Cardiac septum (tissue), 1 donor: ENCODE measurements around the gene DPP6. TPM values are rescaled to one million over a fixed set of nuclear protein-coding genes. Genes with fewer than 3 reads are reported as not detected.

Experiments
- DNase-seq: peaks from one replicate; pipeline ENCODE4 v3.0.0-alpha.2; 2020; ENCODE audit warnings: low spot score
- intact Hi-C: fragments of 100-400 bp; cut with DNase I; formaldehyde crosslinking; loops from one replicate; pipeline ENCODE4 v1.14.0; 2022
- total RNA-seq: library from RNA; stranded (reverse); fragmentation: NEBNext Ultra II Directional; extraction: Animal tissue kit (Norgen Biotek cat#: 25700); gene quantifications from one replicate; pipeline ENCODE4 v1.2.1, GENCODE V29; 2021
- donor health status: DM: no; HTN: no; CAD: no.

DPP6 gene
- total RNA-seq, 1 donor from 2014 or later = not detected

GRCh38 chr7:154871928-154872750 lies 819.9 kb downstream of the DPP6 start:
- DNase-seq = no peak
- intact Hi-C loops = no loop called here

- intact Hi-C loops = no loop called here
- DNase-seq = no peak
These were observed 820.8 kb downstream of the DPP6 start for GRCh38 chr7:154872811-154873499.

DNA sequence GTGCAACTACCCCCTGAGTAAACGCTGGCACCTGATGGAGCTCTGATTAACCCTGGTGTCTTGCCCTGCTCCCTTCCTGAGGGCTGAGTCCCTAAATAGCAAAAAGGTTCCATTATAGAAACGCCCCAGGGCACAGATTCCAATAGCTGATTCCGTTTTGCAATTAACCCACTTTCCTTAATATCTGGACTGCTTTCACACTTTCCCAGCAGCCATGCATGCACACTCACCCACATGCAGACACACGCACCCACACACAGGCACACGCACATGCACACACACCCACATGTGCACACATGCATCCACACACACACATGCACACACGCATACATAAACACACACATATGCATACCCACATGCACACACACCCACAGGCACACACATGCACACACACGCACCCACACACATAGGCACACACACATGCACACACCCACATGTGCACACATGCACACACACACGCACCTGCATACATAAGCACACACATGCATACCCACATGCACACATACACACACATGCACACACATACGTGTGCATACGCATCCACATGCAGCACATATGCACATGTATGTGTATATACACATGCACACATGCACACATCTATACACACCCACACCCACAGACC lies 821.4 kb downstream of the DPP6 start:
- DNase-seq = no peak
- intact Hi-C loops = no loop called here

GRCh38 chr7:154874409-154875113 lies 822.4 kb downstream of the DPP6 start:
- intact Hi-C loops = no loop called here
- DNase-seq = no peak

- intact Hi-C loops = no loop called here
- no peak for DNase-seq
These were observed 823.1 kb downstream of the DPP6 start for GRCh38 chr7:154875297-154875696.

DNA sequence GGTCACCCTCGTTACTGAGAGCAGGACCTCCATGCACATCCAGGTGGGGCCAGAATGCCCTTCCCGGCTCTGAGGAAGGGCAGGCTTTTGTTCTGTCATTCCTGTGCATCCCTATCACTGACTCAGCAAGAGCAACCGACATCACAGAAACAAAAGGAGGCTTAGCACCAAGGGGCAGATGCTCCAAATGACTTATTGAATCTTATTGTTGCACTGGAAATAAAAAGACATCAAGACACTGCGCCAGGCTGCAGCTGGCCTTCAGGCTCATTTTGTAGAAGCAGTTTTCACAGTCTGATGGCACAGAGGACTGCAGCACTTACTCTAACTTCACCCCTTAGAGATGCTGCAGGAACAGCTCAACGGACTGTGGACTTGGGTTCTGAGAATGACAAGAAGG lies 824.3 kb downstream of the DPP6 start:
- intact Hi-C loops = no loop called here
- no peak for DNase-seq

GRCh38 chr7:154877031-154877430 lies 824.8 kb downstream of the DPP6 start:
- DNase-seq = no peak
- intact Hi-C loops = no loop called here

DNA sequence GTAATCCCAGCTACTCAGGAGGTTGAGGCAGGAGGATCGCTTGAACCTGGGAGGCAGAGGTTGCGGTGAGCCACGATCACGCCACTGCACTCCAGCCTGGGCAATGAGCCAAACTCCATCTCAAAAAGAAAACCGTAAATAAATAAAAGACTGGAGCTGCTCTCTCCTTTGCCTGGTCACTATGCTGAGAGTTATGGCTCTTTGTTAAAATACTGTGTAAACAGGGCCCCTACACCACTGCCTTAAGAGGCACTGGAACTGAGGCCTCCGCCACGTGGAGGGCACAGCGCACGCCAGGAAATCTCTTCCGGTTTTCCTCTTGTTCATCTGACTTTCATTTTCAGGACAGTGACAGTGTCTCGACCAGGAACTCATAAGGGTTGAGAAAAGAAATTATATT lies 827.4 kb downstream of the DPP6 start:
- DNase-seq = no peak
- intact Hi-C loops = no loop called here

GRCh38 chr7:154880513-154880912 lies 828.3 kb downstream of the DPP6 start:
- intact Hi-C loops = no loop called here
- no peak for DNase-seq

DNA sequence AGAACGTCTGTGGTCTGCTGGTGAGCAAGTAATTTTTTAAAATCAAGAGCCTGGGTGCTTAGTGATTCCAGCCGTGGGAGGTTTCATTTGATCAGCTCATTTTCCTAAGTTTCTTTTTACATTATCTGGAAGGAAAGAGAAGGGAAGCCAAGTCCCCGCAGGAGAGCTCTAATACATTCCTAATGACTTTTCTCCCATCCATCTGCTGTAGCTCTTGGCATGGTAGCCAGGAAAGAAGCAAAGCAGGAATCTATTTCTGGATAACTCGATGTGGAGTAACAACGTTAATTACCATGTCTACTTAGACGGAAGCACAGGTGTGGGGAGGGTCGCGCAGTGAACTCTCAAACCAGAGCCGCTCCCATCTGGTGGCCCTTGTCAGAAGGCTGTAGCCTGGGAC lies 828.8 kb downstream of the DPP6 start:
- intact Hi-C loops = no loop called here
- no peak for DNase-seq

- intact Hi-C loops = no loop called here
- DNase-seq = no peak
These were observed 829.3 kb downstream of the DPP6 start for GRCh38 chr7:154881526-154881925.

GRCh38 chr7:154882931-154883474 lies 830.8 kb downstream of the DPP6 start:
- intact Hi-C loops = no loop called here
- DNase-seq = no peak

GRCh38 chr7:154884348-154884920 lies 832.2 kb downstream of the DPP6 start:
- DNase-seq = no peak
- intact Hi-C loops = no loop called here

GRCh38 chr7:154886591-154886990 lies 834.4 kb downstream of the DPP6 start:
- intact Hi-C loops = no loop called here
- no peak for DNase-seq

DNA sequence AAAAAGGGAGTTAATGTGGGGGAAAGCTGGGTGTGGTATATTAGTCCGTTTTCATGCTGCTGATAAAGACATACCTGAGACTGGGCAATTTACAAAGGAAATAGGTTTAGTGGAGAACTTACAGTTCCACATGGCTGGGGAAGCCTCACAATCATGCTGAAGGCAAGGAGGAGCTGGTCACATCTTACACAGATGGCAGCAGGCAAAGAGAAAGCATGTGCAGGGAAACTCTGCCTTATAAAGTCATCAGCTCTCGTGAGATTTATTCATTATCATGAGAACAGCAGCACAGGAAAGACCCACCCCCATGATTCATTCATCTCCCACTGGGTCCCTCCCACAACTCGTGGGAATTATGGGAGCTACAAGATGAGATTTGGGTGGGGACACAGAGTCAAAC lies 836.5 kb downstream of the DPP6 start:
- no peak for DNase-seq
- intact Hi-C loops = no loop called here

- intact Hi-C loops = no loop called here
- no peak for DNase-seq
These were observed 840.3 kb downstream of the DPP6 start for GRCh38 chr7:154892459-154892858.

DNA sequence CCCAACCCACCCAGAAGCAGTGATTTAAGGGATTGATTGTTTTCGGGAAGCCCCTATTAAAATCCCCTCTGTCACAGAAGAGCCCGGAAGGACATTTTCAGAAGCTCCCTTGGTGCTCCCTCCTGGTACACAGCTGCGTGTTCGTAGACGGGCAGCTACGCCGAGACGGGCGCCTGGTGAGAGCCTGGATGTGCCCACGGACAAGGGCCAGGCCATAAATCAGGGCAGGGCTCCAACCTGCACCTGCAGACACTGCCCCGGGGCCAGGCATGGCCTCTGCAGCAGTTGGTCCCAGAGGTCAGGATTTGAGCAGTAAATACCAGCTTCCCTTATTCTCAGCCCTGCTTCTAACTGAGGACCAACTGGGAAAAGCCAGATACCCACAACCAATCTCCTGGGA lies 843.9 kb downstream of the DPP6 start:
- intact Hi-C loops = no loop called here
- DNase-seq = no peak

- DNase-seq = no peak
- intact Hi-C loops = no loop called here
These were observed 847.0 kb downstream of the DPP6 start for GRCh38 chr7:154898973-154899855.

DNA sequence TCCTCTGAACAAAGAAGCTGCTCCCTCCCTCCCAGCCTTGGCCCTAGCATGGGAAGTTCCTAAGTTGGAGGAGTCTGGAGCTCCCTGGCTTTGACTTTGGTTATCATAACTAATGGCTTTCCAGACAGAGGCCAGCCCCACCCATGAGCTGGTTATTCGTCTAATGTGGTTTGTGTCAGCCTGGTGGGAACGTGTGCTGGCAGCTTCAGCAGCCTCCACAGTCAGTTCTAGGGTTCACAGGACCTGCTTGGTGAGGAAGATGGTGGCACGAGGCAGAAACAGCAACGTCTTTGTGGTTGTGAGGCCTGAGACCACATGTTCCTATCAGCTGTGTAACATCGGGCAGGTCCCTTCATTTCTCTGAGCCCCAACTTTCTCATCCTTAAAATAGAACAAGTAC lies 847.7 kb downstream of the DPP6 start:
- intact Hi-C loops = no loop called here
- DNase-seq = no peak
